GM21447 (cell line): ENCODE data around the gene PIGV.
"Not testable (repeated sequence)": the region's sequence is repeated elsewhere in the genome, so short reads cannot be mapped to it uniquely, and the experiment has no call there.

Source experiments
- ATAC-seq: cut with Tn5 transposase; IDR thresholded peaks from one replicate; pipeline ENCODE4 v1.9.1; 2021; ENCODE audit not compliant: unreplicated experiment

Gene PIGV

GRCh38 chr1:26832249-26832960 is 44.7 kb downstream of the PIGV start:
- ATAC-seq: no peak

- ATAC-seq: peak; percentile 88
Observed at GRCh38 chr1:26833432-26834405, 46.0 kb downstream of the PIGV start.

GRCh38 chr1:26837665-26838064 is 49.9 kb downstream of the PIGV start:
- ATAC-seq: not testable (repeated sequence)

- peak; percentile 95 for ATAC-seq
Observed at GRCh38 chr1:26838474-26839338, 51.0 kb downstream of the PIGV start.

GRCh38 chr1:26839339-26839722 is 51.6 kb downstream of the PIGV start:
- peak; percentile 7 for ATAC-seq

GRCh38 chr1:26839779-26840178 is 52.0 kb downstream of the PIGV start:
- no peak for ATAC-seq

- no peak for ATAC-seq
Observed at GRCh38 chr1:26844424-26845196, 56.9 kb downstream of the PIGV start.

- ATAC-seq: not testable (repeated sequence)
Observed at GRCh38 chr1:26847826-26848225, 60.1 kb downstream of the PIGV start.
